ENCODE measurements around the gene PRR15L.
"Not testable (repeated sequence)": the region's sequence is repeated elsewhere in the genome, so short reads cannot be mapped to it uniquely, and the experiment has no call there.

The PRR15L gene, protein sequence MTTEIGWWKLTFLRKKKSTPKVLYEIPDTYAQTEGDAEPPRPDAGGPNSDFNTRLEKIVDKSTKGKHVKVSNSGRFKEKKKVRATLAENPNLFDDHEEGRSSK

DNA sequence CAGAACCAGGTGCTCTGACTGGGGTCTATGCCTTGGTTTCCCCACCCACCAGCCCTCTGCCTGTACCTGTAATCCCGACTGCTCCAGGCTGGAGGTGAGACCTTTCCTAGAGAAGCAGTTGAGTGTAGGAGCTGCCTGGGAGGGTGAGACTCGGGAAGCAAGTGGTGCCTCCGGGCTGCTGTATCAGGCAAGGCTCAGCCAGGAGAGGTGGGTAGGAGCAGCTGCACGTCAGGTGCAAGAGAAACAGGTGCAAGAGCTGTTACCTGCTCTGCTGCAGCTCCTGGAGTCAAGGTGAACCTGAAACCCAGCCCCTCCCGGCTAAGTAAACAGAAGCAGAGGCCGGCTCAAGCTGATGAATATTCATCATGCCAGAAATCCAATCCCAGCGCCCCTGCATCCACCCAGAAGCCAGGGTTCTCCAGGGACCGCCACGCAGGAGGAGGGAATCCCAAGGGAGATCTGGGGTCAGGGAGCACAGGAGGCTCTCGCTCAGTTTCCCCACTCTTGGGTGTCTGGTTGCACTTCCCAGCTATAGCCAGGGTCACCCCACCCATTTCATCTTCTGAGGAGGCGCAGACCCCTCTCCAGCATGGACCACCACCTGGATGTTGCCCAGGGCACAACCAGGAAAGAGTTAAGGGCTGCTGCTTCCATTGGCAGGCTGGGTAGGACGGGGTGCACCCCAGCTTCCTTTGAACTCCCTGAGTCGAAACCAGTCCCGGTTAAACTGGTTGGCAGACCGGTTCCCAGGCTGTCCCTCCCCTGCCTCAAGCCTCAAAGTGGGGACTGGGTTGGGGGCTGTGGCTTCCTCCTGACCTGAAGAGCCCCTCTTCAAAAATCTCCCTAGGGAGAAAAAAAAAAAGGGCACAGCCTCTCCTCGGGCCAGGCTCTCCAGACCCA, at the start of gene PRR15L:
Gene PRR15L, minus strand, starts transcription at position 293 of the 900 bp plus-strand sequence. CDS start 4,649 bp downstream, outside the sequence.
- DNase-seq = no peak

DNA sequence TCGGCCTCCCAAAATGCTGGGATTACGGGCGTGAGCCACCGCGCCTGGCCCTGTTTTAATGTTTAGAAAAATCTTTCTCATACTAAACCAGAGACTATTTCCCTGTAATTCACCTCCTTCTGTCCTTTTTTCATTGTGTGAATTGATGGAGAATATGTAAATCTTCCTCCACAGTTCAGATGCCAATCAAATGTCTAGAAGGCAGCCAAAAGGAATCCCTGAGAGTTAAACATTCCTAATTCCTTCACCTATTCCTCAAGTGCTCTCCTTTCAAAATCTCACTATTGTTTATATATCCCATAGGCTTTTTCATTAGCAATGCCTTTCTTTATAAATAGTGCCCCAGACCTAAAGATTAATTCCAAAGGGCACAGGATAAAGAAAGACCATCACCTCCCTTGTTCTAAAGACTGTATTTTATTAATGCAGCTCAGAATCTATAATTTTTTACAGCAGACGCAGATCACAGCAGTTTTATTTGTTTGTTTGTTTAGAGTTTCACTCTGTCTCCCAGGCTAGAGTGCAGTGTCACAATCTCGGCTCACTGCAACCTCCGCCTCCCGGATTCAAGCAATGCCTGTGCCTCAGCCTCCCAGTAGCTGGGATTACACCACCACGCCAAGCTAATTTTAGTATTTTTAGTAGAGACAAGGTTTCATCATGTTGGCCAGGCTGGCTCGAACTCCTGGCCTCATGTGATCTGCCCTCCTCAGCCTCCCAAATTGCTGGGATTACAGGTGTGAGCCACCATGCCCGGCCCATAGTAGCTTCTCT, 49.4 kb upstream of the PRR15L start:
- DNase-seq = no peak

DNA sequence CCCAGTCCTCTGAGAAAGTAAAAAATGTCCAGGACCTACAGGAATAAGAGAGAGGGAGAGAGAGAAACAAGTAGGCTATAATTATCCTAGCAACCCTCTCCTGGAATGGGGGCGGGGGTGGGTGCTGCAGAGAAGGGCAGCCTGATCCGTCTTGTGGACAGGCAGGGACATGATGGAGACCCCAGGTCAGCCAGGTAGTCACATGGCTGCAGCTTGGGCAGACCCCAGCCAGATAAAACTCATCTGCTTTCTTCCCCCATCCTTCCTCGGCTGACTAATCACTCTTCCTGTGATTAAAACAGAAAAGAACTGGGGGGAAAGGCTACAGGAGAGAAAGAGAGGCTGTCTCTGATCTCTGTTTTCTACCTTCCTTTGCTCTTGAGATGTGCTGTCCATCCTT, 47.3 kb upstream of the PRR15L start:
- peak; percentile 43 for DNase-seq

DNA sequence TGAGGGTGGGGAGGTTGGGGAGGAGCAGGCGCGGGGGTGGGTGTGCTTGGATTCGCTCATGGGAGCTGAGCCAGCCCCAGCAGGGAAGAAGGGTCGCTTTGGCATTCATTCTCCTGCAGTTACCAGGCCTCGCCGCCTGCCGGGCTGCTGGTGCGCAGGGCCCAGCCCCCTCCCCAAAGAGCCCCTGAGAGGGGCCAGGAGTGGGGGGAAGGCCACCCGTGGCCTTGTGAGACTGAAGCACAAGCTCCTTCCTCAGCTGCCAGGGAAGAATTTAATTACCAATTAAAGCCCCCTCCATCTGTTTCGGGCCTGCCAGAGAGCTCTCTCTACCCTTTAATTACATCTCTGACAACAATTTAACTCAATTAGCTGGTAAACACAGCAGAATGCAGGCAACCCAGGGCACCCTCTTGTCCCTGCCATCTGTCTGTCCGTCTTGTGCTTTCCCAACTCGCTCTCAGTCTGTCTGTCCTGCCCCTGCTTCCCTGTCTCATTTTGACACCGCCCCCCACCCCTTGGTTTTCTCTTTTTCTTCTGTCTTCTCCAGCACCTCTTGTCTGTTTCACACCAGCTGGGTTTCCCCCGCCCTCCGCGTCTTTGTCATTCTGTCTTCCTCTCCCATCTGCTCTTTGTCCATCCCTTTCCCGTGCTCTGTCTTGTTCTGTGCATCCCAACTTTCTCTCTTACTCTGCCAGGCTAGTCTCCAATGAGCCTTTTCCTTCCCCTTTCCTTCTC, 45.9 kb upstream of the PRR15L start:
- DNase-seq = no peak

DNA sequence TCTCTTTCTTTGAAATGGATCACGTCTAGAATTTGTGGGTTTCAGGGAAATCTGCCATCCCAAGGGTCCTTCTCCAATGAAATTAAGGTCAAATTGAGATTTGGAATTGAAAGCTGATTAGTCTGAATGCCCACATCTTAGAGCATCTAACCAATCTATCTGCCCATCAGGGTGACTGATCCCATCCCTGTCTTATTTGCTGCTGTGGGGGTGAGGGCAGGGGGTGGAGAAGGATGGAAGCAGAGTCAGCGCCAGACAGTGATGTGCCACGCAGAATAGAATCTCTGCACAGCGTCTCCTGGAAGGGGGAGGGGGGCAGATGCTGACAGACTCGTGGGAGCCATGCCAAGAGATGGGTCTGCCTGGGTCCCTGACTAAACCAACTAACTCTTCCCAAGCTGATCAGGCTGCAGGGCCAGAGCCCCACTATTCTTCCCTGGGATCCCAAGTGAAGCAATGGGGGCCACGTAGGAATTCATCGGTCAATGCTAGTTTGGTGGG, 45.3 kb upstream of the PRR15L start:
- DNase-seq = no peak

DNA sequence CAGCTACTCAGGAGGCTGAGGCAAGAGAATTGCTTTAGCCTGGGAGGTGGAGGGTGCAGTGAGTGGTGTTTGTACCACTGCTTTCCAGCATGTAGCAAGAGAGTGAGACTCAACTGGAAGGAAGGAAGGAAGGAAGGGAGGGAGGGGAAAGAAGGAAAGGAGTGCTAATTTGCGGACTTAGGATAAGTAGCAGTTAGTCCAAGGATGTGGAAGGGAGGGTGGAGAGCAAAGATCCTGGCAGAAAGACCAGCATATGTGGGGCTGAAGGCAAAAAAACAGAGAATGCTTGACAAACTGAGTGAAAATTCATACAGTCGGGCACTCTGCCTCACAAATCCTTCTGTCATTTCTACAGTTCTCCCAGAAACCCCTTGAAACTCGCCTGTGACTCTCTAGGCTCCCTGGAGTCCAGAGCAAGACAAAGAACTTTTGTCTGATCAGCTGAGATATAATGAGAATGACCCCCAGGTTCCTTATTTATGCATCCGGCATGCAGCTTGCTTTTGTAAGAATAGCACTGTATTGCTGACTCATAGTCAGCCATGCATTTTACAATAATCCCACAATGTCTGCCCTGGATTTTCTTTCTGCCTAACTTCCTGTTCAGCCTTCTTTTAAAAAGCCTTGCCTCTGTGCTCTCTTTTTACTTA, 44.7 kb upstream of the PRR15L start:
- peak; percentile 32 for DNase-seq

DNA sequence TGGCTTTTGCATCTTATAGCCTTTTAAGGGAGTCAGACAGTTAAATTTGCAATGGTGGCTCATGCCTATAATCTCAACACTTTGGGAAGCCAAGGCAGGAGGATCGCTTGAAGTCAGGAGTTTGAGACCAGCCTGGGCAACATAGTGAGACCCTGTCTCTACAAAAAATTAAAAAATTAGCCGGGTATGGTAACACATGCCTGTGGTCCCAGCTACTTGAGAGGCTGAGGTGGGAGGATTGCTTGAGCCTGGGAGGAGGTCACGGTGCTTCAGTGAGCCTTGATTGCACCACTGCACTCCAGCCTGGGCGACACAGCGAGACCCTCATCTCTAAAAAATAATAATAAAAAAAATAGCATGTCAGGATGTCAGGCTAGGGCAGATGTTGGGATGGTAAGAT, 44.0 kb upstream of the PRR15L start:
- not testable (repeated sequence) for DNase-seq

DNA sequence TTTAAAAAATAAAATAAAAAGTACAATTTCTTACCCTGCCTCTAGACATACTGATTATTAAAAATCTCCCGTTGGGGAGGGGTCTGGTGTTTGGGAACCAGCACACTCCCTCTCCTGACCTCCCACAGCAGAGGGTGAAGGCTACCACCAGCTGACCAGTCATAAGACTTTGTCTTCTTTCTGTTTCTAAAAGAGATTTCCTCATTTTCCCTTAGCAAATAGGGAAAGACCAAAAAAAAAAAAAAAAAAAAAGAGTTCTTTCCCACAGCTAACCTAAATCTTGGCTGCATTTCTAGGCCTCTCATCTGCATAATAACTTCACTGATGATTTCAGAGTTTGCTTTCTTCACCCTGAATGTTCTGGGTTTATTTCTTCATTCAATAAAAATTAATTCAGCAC, 43.5 kb upstream of the PRR15L start:
- no peak for DNase-seq

DNA sequence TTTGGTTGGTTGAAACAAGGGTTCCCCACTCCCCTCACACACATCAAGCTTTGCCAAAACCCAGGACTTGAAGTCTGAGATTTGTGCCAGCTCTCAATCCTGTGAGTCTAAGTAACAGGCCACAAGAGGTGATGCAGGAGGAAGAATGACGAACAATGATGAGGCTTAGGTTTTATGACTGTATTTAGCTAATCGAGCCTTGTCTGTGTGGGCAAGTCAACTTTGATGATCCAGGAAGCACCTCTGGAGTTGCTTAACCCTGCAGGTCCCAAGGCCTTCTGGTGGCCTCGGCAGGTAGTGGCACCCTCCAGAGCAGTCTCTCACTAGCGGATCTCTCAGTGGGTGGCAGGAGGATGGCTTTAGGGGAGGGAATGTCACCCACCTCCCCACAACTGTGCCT, 41.9 kb upstream of the PRR15L start:
- no peak for DNase-seq

DNA sequence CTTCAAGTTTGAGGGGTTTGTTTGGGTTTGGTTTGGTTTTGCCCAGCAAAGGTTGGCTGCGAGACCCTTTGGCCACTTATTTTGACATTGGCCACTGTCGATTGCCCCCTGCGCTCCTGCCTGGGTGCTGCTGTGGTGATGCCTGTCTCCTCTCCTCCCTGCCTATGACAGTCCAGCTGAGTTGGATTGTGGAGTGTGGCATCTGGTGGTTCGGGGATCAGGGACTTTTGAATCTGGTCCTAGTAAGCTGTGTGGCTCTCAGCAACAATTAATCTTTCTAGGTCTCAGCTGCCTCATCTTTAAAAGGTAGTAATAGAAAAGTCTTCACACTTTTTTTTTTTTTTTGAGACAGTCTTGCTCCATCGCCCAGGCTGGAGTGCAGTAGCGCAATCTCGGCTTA, 40.4 kb upstream of the PRR15L start:
- DNase-seq = no peak

DNA sequence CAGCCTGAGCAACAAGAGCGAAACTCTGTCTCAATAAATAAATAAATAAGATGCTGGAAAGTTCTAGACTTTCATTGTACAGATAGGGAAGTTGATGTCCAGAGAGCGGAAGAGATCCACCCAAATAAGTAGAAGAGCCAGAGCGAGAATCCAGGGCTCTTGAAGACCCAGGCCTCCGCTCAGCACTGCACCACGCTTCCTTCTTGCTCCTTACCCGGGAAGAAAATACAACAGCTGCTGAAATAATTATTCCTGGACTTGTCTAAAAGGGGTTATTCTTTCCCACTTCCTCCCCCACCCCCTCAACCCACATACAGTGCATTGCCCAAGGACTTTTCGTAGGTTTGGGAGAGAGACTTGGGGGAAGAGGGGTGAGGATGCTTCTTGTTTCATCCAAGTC, 39.9 kb upstream of the PRR15L start:
- DNase-seq = no peak

DNA sequence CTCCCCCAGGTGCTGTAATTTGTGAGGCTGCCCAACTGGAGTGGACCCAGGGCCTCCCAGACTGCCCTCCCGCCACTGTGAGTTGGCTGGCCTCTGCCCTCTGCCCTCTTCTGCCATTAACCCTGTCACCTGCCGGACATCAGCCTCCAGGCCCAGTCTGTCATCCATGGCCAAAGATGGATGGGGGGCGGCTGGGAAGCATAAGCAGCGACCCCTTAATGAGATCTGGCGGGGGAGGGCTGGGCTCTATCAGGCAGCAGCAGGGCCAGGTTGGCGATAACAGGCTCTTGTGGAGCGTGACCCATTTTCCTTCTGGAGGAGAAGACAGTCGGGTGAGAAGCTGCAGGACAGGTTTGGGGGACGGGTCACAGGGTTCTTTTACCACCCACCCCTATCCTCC, 38.5 kb upstream of the PRR15L start:
- no peak for DNase-seq

DNA sequence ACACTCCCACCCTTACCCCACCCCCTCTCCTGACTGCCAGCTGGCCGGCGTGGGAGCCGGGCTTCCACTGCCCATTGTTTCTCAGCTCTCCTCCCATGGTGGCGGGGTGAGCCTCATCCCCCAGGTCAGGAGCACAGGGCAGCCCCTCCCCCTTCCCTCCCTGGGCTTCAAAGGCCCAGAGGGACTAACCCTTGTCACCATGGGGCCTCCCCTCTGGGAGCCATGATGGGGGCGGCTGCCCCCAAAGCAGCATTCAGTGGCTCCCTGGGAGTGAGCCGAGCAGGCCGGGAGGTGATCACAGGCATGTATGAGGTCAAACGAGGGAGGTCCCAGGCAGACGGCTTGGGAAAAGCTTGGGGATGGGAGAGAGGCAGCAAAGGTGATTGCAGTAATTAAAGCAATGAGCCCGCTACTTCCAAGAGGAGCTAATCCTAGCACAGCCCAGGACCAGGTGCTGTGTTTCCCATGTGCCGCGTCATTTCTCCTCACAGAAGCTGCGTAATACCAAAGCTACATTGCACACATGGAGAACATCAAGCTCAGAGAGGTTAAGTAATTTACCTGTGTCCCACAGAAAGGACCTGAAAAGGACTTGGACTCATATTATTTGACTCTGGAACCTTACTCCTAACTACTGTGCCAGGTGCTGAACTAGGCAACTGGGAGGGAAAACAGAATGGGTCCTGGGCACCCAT, 37.7 kb upstream of the PRR15L start:
- DNase-seq = no peak

DNA sequence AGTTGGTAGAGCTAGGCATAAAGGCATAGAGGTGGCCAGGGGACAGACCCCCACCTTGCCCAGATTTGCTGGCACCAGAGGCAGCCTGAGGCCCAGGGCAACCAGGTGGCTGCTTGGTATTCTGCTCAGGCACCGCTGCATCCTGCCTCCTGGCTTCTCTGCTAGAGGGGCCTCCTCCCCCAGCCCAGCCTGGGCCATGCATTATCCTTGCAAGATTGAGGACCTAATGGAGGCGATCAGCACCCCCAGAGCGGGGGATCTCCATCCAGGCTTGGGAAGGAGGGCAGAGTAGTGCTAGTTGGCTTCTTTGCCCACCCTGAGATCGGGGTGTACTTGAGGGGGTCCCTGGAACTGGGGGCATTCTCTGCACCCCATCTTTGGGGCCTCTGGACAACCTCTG, 37.0 kb upstream of the PRR15L start:
- DNase-seq = no peak

DNA sequence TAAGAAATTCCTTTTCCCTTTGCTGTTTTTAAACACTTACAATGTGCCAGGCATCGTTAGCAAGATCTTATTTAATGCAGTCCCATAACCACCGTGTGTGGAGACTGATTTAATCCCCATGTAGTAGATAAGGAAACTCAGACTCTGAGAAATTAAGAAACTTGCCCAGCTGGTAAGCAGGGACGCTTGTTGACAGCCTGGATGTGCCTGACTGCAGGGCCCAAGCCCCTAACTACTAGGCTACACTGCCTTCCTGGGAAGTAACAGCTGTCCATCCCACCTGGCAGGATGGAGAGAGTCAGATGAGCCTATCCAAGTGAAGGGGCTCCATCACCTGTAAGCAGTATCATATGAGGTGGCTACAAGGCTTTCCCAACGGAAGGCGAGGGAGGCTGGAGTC, 36.3 kb upstream of the PRR15L start:
- no peak for DNase-seq

DNA sequence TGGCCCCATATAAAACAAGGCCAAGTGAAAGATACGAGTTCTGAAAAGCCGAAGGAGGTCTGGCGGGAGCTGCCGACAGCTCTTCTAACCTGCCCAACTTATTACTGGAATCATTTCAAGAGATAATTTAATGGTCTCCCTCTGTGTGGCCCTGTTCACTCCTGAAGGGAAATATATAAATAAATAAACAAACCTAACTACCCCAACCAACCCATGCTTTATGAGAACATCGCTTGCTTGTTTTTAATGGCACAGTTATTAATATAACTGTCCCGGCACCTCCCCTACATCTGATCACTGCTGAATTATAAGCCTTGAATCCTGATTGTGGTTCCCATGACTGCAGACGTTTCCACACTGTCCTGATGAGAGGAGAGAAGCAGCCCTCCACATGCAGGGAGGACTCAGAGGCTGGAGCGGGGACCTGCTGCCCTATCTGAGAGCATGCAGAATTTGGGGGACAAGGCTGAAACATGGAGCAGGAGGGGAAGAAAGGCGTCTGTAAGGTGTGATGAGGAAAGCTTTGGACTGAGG, 35.4 kb upstream of the PRR15L start:
- no peak for DNase-seq

DNA sequence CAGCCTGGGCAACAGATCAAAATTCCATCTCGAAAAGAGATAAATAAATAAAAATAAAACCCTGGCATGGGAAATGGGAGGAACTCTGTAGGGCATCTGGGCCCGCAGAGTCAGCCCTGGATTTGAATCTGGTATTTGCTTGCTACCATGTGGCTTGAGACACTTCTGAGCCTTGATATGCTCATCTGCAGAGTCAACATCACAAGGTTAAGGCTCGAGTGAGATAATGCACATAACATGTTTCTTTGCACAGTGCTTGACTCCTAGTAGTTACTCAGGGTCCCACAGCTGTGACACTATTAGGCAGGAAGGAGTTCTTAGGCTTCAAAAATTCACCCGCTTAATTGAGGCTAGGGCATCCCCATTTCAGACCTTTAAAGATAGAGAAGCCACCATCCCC, 34.5 kb upstream of the PRR15L start:
- no peak for DNase-seq

DNA sequence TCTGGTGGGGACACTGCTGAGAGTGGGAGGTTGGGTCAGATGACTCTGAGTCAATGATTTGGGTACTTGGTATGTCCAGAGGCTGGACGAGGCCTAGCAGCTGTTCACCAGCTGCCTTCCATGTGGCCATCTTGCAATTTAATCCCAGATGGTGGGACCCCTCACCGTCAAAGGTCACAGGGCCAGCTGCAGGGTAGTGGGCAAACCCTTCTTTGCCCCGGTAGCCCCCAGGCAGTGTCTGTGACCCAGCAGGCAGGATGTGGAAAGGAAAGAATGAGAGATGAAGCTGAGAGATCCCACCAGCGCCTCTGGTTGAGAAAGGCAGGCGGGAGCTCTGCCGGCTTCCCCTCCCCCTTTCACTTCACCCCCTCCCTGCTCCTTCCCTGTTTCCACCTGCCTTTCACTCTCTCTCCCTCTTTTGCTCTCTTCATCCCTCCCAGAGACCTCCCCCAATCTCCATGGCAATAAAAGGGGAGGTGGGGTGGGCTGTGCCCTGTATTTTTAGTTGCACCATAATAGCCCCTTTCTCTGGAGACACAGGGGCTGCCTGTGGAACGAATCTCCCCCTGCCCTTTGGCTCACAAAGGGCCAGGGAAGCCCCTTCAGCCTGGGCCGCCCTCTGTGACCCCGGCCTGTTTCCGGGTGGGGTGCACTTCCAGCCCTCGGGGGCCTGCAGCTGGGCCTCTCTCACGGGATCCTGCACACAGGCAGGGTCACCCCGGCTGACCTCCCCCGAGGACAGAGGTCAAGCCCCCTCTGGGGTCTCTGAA, 33.5 kb upstream of the PRR15L start:
- no peak for DNase-seq

DNA sequence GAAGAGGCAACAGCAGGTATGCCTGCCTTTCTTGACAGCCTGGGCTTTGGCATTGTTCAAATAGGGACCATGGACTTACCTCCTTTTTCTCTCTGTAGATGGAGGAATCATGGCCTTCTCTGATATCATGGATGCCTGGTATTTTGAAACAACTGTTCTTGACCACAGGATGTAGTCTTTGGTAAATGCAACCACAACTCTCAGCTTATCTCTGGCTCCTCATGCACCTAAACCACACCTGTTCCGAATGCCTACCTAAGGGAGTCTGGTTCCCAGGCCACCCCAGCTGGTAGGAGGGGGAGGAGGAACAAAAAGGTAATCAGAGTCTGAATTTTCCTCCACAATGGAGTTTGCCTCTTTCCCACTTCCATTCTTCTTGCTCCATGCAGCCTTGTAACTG, 32.0 kb upstream of the PRR15L start:
- DNase-seq = no peak

DNA sequence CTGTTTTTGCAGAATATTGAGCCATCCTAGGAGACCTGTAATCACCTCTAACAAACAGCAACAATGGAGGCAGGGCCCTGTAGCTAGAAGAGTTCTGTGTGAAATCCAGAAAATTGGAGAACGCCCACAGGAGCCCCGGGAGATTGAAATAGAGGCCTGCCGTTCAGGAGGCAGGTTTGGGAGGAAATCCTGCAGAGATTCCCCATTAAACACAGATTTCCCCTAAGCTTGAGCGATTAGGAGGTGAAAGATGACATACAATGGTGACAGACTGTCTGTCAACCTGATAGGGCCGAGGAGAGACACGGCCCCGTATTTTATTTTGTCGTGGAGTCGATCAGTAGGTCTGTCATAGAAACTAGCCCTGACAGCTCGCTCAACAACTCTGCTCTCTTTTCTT, 31.5 kb upstream of the PRR15L start:
- DNase-seq = no peak

DNA sequence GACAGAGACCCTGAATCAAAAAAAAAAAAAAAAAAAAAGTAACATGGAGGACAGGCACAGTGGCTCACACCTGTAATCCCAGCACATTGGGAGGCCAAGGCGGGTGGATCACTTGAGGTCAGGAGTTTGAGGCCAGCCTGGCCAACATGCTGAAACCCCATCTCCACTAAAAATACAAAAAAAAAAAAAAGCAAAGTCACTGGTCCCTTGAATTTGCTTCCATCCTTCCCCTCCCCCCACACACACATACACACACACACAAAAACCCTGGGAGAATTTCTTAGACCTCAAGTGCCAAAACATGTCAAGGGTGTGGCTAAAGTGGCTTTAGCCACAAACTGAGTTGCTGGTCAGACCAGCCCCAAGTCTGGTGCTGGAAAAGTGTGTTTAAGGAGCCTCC, 30.8 kb upstream of the PRR15L start:
- not testable (repeated sequence) for DNase-seq

Data from activated CD4-positive, alpha-beta T cell treated with anti-CD3 and anti-CD28 coated beads, Interleukin-2, amount 50 U/mL, for 16 hours (primary cell).